WTC11 (cell line): ENCODE results near the gene PDLIM4. TPM values are rescaled to one million over a fixed set of nuclear protein-coding genes. Genes with fewer than 3 reads are reported as not detected.

Experiments used
- ATAC-seq: fragments of 200-7000 bp; cut with Tn5 transposase; 2 replicates; pipeline ENCODE4 v1.10.0; 2021; ENCODE audit warnings: mild to moderate bottlenecking, moderate library complexity
- CTCF ChIA-PET: fragments of 300-600 bp; sonication (Branson Sonifier 250); formaldehyde crosslinking; loops from one replicate; lab custom pipeline; 2021; ENCODE audit warnings: antibody characterized with exemption; lab: Charles Lee
- POLR2A ChIA-PET: fragments of 350-600 bp; sonication (Branson Sonifier 250); formaldehyde crosslinking; loops from one replicate; lab custom pipeline; 2021; ENCODE audit warnings: antibody characterized with exemption; lab: Charles Lee
- DNase-seq: peaks from one replicate; pipeline ENCODE4 v3.0.0; 2021; ENCODE audit warnings: low spot score
- H3K27ac Mint-ChIP-seq: 2 replicates; pipeline ENCODE4 v1.8.0; 2021; ENCODE audit warnings: mixed read lengths
- H3K27me3 Mint-ChIP-seq: 2 replicates; pipeline ENCODE4 v1.8.0; 2021; ENCODE audit warnings: low read depth, mild to moderate bottlenecking, moderate library complexity, mixed read lengths
- H3K36me3 Mint-ChIP-seq: 2 replicates; pipeline ENCODE4 v1.8.0; 2021; ENCODE audit warnings: mixed read lengths
- H3K4me1 Mint-ChIP-seq: 2 replicates; pipeline ENCODE4 v1.8.0; 2022; ENCODE audit warnings: mixed read lengths
- H3K4me3 Mint-ChIP-seq: 2 replicates; pipeline ENCODE4 v1.8.0; 2021; ENCODE audit warnings: mild to moderate bottlenecking, moderate library complexity, mixed read lengths
- H3K9me3 Mint-ChIP-seq: 2 replicates; pipeline ENCODE4 v1.8.0; 2021; ENCODE audit warnings: mixed read lengths
- AR ChIP-seq: fragments of 250-450 bp; sonication (Bioruptor Pico); IDR thresholded peaks from 2 replicates; pipeline ENCODE4 v1.9.0; 2021; ENCODE audit warnings: mild to moderate bottlenecking
- ATF2 ChIP-seq: sonication (generic); formaldehyde crosslinking; IDR thresholded peaks from 2 replicates; pipeline ENCODE4 v1.8.1; 2022; ENCODE audit warnings: low read depth, missing genetic modification reagents, borderline replicate concordance
- CDX4 ChIP-seq: fragments of 250-450 bp; sonication (Bioruptor Pico); IDR thresholded peaks from 2 replicates; pipeline ENCODE4 v1.9.0; 2021; ENCODE audit warnings: moderate library complexity, mild to moderate bottlenecking, inconsistent platforms, borderline replicate concordance
- CREM ChIP-seq: sonication (generic); formaldehyde crosslinking; IDR thresholded peaks from 2 replicates; pipeline ENCODE4 v1.8.1; 2022; ENCODE audit warnings: mild to moderate bottlenecking, missing genetic modification reagents, moderate library complexity
- FOXJ3 ChIP-seq: sonication (generic); formaldehyde crosslinking; IDR thresholded peaks from 2 replicates; pipeline ENCODE4 v1.9.0; 2021; ENCODE audit warnings: missing genetic modification reagents, mild to moderate bottlenecking, borderline replicate concordance
- FOXK1 ChIP-seq: sonication (generic); formaldehyde crosslinking; IDR thresholded peaks from 2 replicates; pipeline ENCODE4 v1.8.0; 2022; ENCODE audit warnings: mild to moderate bottlenecking, moderate library complexity, missing genetic modification reagents
- MAX ChIP-seq: sonication (generic); formaldehyde crosslinking; IDR thresholded peaks from 2 replicates; pipeline ENCODE4 v1.8.0; 2022; ENCODE audit warnings: mild to moderate bottlenecking, missing genetic modification reagents
- OVOL2 ChIP-seq: fragments of 250-450 bp; sonication (Bioruptor Pico); IDR thresholded peaks from 2 replicates; pipeline ENCODE4 v1.9.0; 2021; ENCODE audit warnings: mild to moderate bottlenecking, borderline replicate concordance
- PRRX2 ChIP-seq: fragments of 250-450 bp; sonication (Bioruptor Pico); IDR thresholded peaks from 2 replicates; pipeline ENCODE4 v1.8.0; 2021; ENCODE audit warnings: mild to moderate bottlenecking
- SMAD3 ChIP-seq: sonication (generic); formaldehyde crosslinking; IDR thresholded peaks from 2 replicates; pipeline ENCODE4 v1.8.0; 2022; ENCODE audit warnings: missing genetic modification reagents, mild to moderate bottlenecking, borderline replicate concordance
- SMAD4 ChIP-seq: sonication (generic); formaldehyde crosslinking; IDR thresholded peaks from 2 replicates; pipeline ENCODE4 v1.8.0; 2022; ENCODE audit warnings: mild to moderate bottlenecking, missing genetic modification reagents
- TEAD1 ChIP-seq: sonication (generic); formaldehyde crosslinking; IDR thresholded peaks from 2 replicates; pipeline ENCODE4 v1.8.0; 2022; ENCODE audit warnings: mild to moderate bottlenecking, missing genetic modification reagents
- TEAD4 ChIP-seq: sonication (generic); formaldehyde crosslinking; IDR thresholded peaks from 2 replicates; pipeline ENCODE4 v1.8.0; 2022; ENCODE audit warnings: mild to moderate bottlenecking, missing genetic modification reagents
- USF1 ChIP-seq: sonication (generic); formaldehyde crosslinking; IDR thresholded peaks from 2 replicates; pipeline ENCODE4 v1.8.0; 2022; ENCODE audit warnings: mild to moderate bottlenecking, missing genetic modification reagents
- ZBTB21 ChIP-seq: sonication (generic); formaldehyde crosslinking; IDR thresholded peaks from 2 replicates; pipeline ENCODE4 v1.8.1; 2023; ENCODE audit warnings: mild to moderate bottlenecking, missing genetic modification reagents, borderline replicate concordance
- ZNF121 ChIP-seq: sonication (generic); formaldehyde crosslinking; IDR thresholded peaks from 2 replicates; pipeline ENCODE4 v1.8.0; 2023; ENCODE audit warnings: missing genetic modification reagents
- ZNF232 ChIP-seq: sonication (generic); formaldehyde crosslinking; IDR thresholded peaks from 2 replicates; pipeline ENCODE4 v1.8.0; 2022; ENCODE audit warnings: mild to moderate bottlenecking, missing genetic modification reagents
- ZNF281 ChIP-seq: sonication (generic); formaldehyde crosslinking; IDR thresholded peaks from 2 replicates; pipeline ENCODE4 v1.8.0; 2023; ENCODE audit warnings: mild to moderate bottlenecking, missing genetic modification reagents
- ZNF425 ChIP-seq: fragments of 250-450 bp; sonication (Bioruptor Pico); conservative IDR thresholded peaks from 2 replicates; pipeline ENCODE4 v1.9.0; 2021; ENCODE audit warnings: mild to moderate bottlenecking
- ZSCAN18 ChIP-seq: fragments of 250-450 bp; sonication (Bioruptor Pico); IDR thresholded peaks from 2 replicates; pipeline ENCODE4 v2.1.2; 2022; ENCODE audit warnings: mild to moderate bottlenecking, moderate library complexity
- total RNA-seq: library from RNA; stranded (reverse); gene quantifications from 3 replicates; pipeline ENCODE4 v1.2.3, GENCODE V29; 2021

Gene PDLIM4
- total RNA-seq, 1 experiment from 2014 or later, result 11.4 TPM

GRCh38 chr5:132250547-132250946 lies 6.9 kb upstream of the PDLIM4 start:
- H3K27me3 Mint-ChIP-seq, result peaks cover under 1% of the 10 kb centered on the region; the same call in 1 of the 2 replicates
- H3K4me3 Mint-ChIP-seq, result no peak overlapping the region
- no peak overlapping the region for H3K27ac Mint-ChIP-seq
- peaks cover 6% of the 10 kb centered on the region; the same call in 1 of the 2 replicates for H3K4me1 Mint-ChIP-seq
- CTCF ChIA-PET, result interaction anchor here (1.2 to 6.5 kb wide), 4 partner anchors 13 to 70 kb away, joined by 4 to 47 read pairs (median 5); partner anchors contain the start of gene P4HA2
- TF ChIP-seq CDX4, result no peak
- no peak for TF ChIP-seq ZSCAN18 (CRISPR knock-in tag)
- TF ChIP-seq ZBTB21 (CRISPR knock-in tag), result no peak
- no peak for TF ChIP-seq ATF2 (CRISPR knock-in tag)
- TF ChIP-seq AR (CRISPR knock-in tag), result no peak
- TF ChIP-seq ZNF232 (CRISPR knock-in tag), result no peak
- no peak for TF ChIP-seq ZNF121 (CRISPR knock-in tag)
- TF ChIP-seq SMAD3 (CRISPR knock-in tag), result no peak
- TF ChIP-seq SMAD4 (CRISPR knock-in tag), result no peak
- no peak for TF ChIP-seq FOXK1 (CRISPR knock-in tag)
- no peak for TF ChIP-seq CREM (CRISPR knock-in tag)
- TF ChIP-seq USF1 (CRISPR knock-in tag), result no peak
- TF ChIP-seq TEAD1 (CRISPR knock-in tag), result no peak
- TF ChIP-seq ZNF281, result no peak
- no peak for TF ChIP-seq PRRX2 (CRISPR knock-in tag)
- TF ChIP-seq TEAD4, result no peak
- TF ChIP-seq FOXJ3, result no peak
- no peak for TF ChIP-seq MAX (CRISPR knock-in tag)
- no peak for TF ChIP-seq OVOL2 (CRISPR knock-in tag)
- no peak for TF ChIP-seq ZNF425 (CRISPR knock-in tag)
- TF ChIP-seq, all 79 proteins: peak for 0
- no peak for DNase-seq
- H3K36me3 Mint-ChIP-seq, result no peaks in the 10 kb centered on the region
- ATAC-seq, result no peak
- POLR2A ChIA-PET, result no interaction called here
- H3K9me3 Mint-ChIP-seq, result peaks cover 4% of the 10 kb centered on the region; the same call in 1 of the 2 replicates
